HCT116 (cell line): ENCODE data around the gene HIGD2B. TPM values are rescaled to one million over a fixed set of nuclear protein-coding genes. Genes with fewer than 3 reads are reported as not detected.
"Not testable (repeated sequence)": the region's sequence is repeated elsewhere in the genome, so short reads cannot be mapped to it uniquely, and the experiment has no call there.

Experiments
- ATAC-seq: fragments of 200-7000 bp; cut with Tn5 transposase; 2 replicates; pipeline ENCODE4 v1.9.1; 2020; ENCODE audit warnings: mild to moderate bottlenecking, moderate library complexity
- BruUV-seq: library from RNA; stranded (reverse); fragments of 400-500 nt; replicated peaks from 2 replicates; lab custom pipeline; 2021; lab: Mats Ljungman, UMichigan
- CTCF ChIA-PET: fragments of 300-600 bp; sonication (Branson Sonifier 250); formaldehyde crosslinking; loops from one replicate; lab custom pipeline; 2021; ENCODE audit warnings: antibody characterized with exemption; lab: Charles Lee
- POLR2A ChIA-PET: fragments of 300-600, 350-600 bp; sonication (Branson Sonifier 250); formaldehyde crosslinking; loops from one replicate; lab custom pipeline; 2021; ENCODE audit warnings: antibody characterized with exemption; lab: Charles Lee
- RAD21 ChIA-PET, 2 experiments: fragments of 300-600 bp; sonication (Branson Sonifier 250); formaldehyde crosslinking; loops; one replicate each; lab custom pipeline; 2023; ENCODE audit warnings: low total read pairs in 2 of 2; ENCODE audit not compliant: uncharacterized antibody in 2 of 2, unreplicated experiment in 2 of 2, low non-redundant PET in 1 of 2; lab: Charles Lee
- DNase-seq: peaks from one replicate; pipeline ENCODE4 v3.0.0-alpha.2; 2010; ENCODE audit warnings: low read depth, low spot score
- H2AFZ ChIP-seq: fragments of 200-600 bp; shearing (Covaris generic), sonication (generic); 2 replicates; pipeline ENCODE4 v1.6.1; 2017; ENCODE audit warnings: low read depth, mixed run types, mixed read lengths, antibody characterized with exemption, low read length; ENCODE audit not compliant: poor library complexity, severe bottlenecking
- H3K27ac ChIP-seq: 2 replicates; pipeline ENCODE4 v1.5.1; 2012; ENCODE audit warnings: low read depth, low read length
- H3K27me3 ChIP-seq: fragments of 200-600 bp; sonication (generic); 2 replicates; pipeline ENCODE4 v1.6.1; 2016; ENCODE audit warnings: mixed run types, low read length, mixed read lengths; ENCODE audit not compliant: insufficient read depth
- H3K36me3 ChIP-seq, 2 experiments: fragments of 200-500 bp in 1 of 2; fragments of 200-600 bp in 1 of 2; sonication (Bioruptor generic) in 1 of 2; sonication (generic) in 1 of 2; 2 replicates each; pipeline versions ENCODE4 v1.5.1 to v1.6.1; 2014 to 2016; ENCODE audit warnings: low read length in 2 of 2, inconsistent platforms in 1 of 2, mixed read lengths in 1 of 2, mixed run types in 1 of 2; ENCODE audit not compliant: insufficient read depth in 2 of 2, control insufficient read depth in 1 of 2
- H3K4me1 ChIP-seq, 2 experiments: fragments of 200-600 bp in 1 of 2; sonication (generic) in 1 of 2; 2 replicates each; pipeline versions ENCODE4 v1.5.1 to v1.6.1; 2012 to 2017; ENCODE audit warnings: low read length in 2 of 2, inconsistent platforms in 1 of 2, mild to moderate bottlenecking in 1 of 2, mixed read lengths in 1 of 2, mixed run types in 1 of 2, moderate library complexity in 1 of 2; ENCODE audit not compliant: insufficient read depth in 2 of 2, control insufficient read depth in 1 of 2
- H3K4me2 ChIP-seq: fragments of 200-600 bp; sonication (generic); 2 replicates; pipeline ENCODE4 v1.6.1; 2017; ENCODE audit warnings: mixed run types, low read length, mixed read lengths
- H3K4me3 ChIP-seq, 2 experiments: fragments of 200-600 bp in 1 of 2; sonication (generic) in 1 of 2; replicated peaks in 1 of 2; 2 replicates each; pipeline ENCODE4 v1.5.1; 2011 to 2016; ENCODE audit warnings: low read length in 2 of 2, control low read depth in 1 of 2, low read depth in 1 of 2, mild to moderate bottlenecking in 1 of 2, mixed read lengths in 1 of 2, mixed run types in 1 of 2
- H3K79me2 ChIP-seq: fragments of 200-600 bp; sonication (generic); 2 replicates; pipeline ENCODE4 v1.6.1; 2017; ENCODE audit warnings: mild to moderate bottlenecking, mixed run types, low read length, moderate library complexity, mixed read lengths; ENCODE audit not compliant: insufficient read depth
- H3K9ac ChIP-seq: fragments of 200-600 bp; sonication (generic); 2 replicates; pipeline ENCODE4 v1.6.1; 2016; ENCODE audit warnings: low read length, mixed read lengths
- H3K9me2 ChIP-seq: fragments of 200-600 bp; sonication (generic), shearing (Covaris generic); 2 replicates; pipeline ENCODE4 v1.6.1; 2017; ENCODE audit warnings: mixed run types, mild to moderate bottlenecking, moderate library complexity; ENCODE audit not compliant: insufficient read depth
- H3K9me3 ChIP-seq, 2 experiments: fragments of 200-500 bp in 1 of 2; fragments of 200-600 bp in 1 of 2; sonication (Bioruptor generic) in 1 of 2; sonication (generic) in 1 of 2; 2 replicates each; pipeline ENCODE4 v1.6.1; 2014 to 2017; ENCODE audit warnings: low read length in 2 of 2, mixed read lengths in 2 of 2, inconsistent platforms in 1 of 2, low read depth in 1 of 2, mild to moderate bottlenecking in 1 of 2, mixed run types in 1 of 2, moderate library complexity in 1 of 2; ENCODE audit not compliant: control insufficient read depth in 1 of 2, insufficient read depth in 1 of 2
- H4K20me1 ChIP-seq: fragments of 200-600 bp; sonication (generic), shearing (Covaris generic); 2 replicates; pipeline ENCODE4 v1.6.1; 2017; ENCODE audit warnings: mixed run types, mild to moderate bottlenecking, moderate library complexity; ENCODE audit not compliant: insufficient read depth
- CEBPB ChIP-seq: IDR thresholded peaks from 2 replicates; pipeline ENCODE4 v1.6.1; 2012; ENCODE audit warnings: low read depth
- EGR1 ChIP-seq: IDR thresholded peaks from 2 replicates; pipeline ENCODE4 v1.6.1; 2012; ENCODE audit warnings: low read depth
- EZH2 ChIP-seq: fragments of 200-600 bp; sonication (generic); IDR thresholded peaks from 2 replicates; pipeline ENCODE4 v1.6.1; 2017; ENCODE audit warnings: antibody characterized with exemption, mixed run types
- EZH2phosphoT487 ChIP-seq: fragments of 200-600 bp; IDR thresholded peaks from 2 replicates; pipeline ENCODE4 v1.6.1; 2018; ENCODE audit warnings: antibody characterized with exemption, borderline replicate concordance
- FOSL1 ChIP-seq: IDR thresholded peaks from 2 replicates; pipeline ENCODE4 v1.6.1; 2012; ENCODE audit warnings: low read depth
- POLR2A ChIP-seq: IDR thresholded peaks from 2 replicates; pipeline ENCODE4 v1.7.0; 2011; ENCODE audit warnings: borderline replicate concordance; ENCODE audit not compliant: insufficient read depth, insufficient read length; ENCODE audit errors: extremely low read depth
- RAD21 ChIP-seq: IDR thresholded peaks from 2 replicates; pipeline ENCODE4 v1.6.1; 2012; ENCODE audit warnings: low read depth, mild to moderate bottlenecking
- SIN3A ChIP-seq: IDR thresholded peaks from 2 replicates; pipeline ENCODE4 v1.6.1; 2012; ENCODE audit warnings: low read depth
- SP1 ChIP-seq: IDR thresholded peaks from 2 replicates; pipeline ENCODE4 v1.6.1; 2012; ENCODE audit warnings: low read depth
- YY1 ChIP-seq: IDR thresholded peaks from 2 replicates; pipeline ENCODE4 v1.6.1; 2011; ENCODE audit warnings: low read length, low read depth, moderate library complexity, mild to moderate bottlenecking; ENCODE audit not compliant: insufficient replicate concordance; ENCODE audit errors: extremely low read depth
- ZFX ChIP-seq: fragments of 450-650 bp; IDR thresholded peaks from 2 replicates; pipeline ENCODE4 v1.6.1; 2017
- ZNF274 ChIP-seq: fragments of 200-500 bp; sonication (Bioruptor generic); IDR thresholded peaks from 2 replicates; pipeline ENCODE4 v1.6.1; 2014; ENCODE audit warnings: mild to moderate bottlenecking, low read depth, low read length, inconsistent platforms
- intact Hi-C: fragments of 100-400 bp; cut with micrococcal nuclease; formaldehyde crosslinking; loops from 2 replicates; pipeline ENCODE4 v1.10.0; 2022
- total RNA-seq: library from RNA; stranded (reverse); gene quantifications from one replicate; pipeline ENCODE4 v1.2.1, GENCODE V29; 2021; ENCODE audit not compliant: unreplicated experiment
- TF ChIP-seq, protein P1 (sequence below): IDR thresholded peaks from 2 replicates; pipeline ENCODE4 v1.6.1; 2012
- TF ChIP-seq, protein P2 (sequence below), 3 experiments: fragments of 200-600 bp in 1 of 3; sonication (generic) in 1 of 3; IDR thresholded peaks in 2 of 3; conservative IDR thresholded peaks in 1 of 3; 2 replicates each; pipeline ENCODE4 v1.5.1; 2012 to 2017; ENCODE audit warnings: low read depth in 2 of 3, low read length in 2 of 3, antibody characterized with exemption in 1 of 3, borderline replicate concordance in 1 of 3, control low read depth in 1 of 3, mild to moderate bottlenecking in 1 of 3, mixed read lengths in 1 of 3, mixed run types in 1 of 3, moderate library complexity in 1 of 3; ENCODE audit not compliant: insufficient read depth in 1 of 3

The HIGD2B gene
- total RNA-seq, 1 experiment from 2014 or later, result 0.27 TPM

DNA sequence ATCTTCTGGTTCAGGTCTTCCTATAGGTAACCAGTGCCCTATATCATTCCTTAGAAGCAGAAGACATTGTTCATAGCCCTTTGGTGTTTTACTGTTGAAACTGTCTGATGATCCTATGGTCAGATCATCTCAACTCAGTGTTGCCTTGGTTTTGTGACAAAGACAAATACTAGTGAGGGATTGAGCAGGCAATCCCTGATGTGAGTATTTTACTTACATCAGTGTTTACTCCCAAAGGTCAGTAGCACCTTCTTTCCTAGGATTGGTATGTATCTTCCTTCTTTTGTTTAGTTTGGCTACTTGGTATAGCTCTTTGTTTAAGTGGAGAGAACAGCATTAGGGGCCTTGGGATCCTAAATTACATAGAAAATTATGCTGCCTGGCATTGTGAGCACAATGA, 41.2 kb upstream of the HIGD2B start:
- no peak overlapping the region for H3K4me2 ChIP-seq
- H3K9me2 ChIP-seq, result no peaks in the 10 kb centered on the region
- no peaks in the 10 kb centered on the region for H4K20me1 ChIP-seq
- H3K4me3 ChIP-seq, result no peak overlapping the region
- no peak for ATAC-seq
- no TSS peak for BruUV-seq
- no peaks in the 10 kb centered on the region for H3K4me1 ChIP-seq
- no peak overlapping the region for H3K9ac ChIP-seq
- H3K36me3 ChIP-seq, result no peaks in the 10 kb centered on the region
- H3K27me3 ChIP-seq, result no peaks in the 10 kb centered on the region
- intact Hi-C loops, result loop anchor here (10.0 kb wide), 1 partner anchor 518 kb away; no protein-coding TSS in a partner anchor
- H3K9me3 ChIP-seq, result no peaks in the 10 kb centered on the region
- RAD21 ChIA-PET, result no interaction called here
- TF ChIP-seq EZH2phosphoT487, result no peak
- TF ChIP-seq, all 23 proteins: peak for 0
- H3K79me2 ChIP-seq, result no peaks in the 10 kb centered on the region
- ChIA-PET CTCF (no interaction called here), POLR2A (no interaction called here)
- no peak overlapping the region for H2AFZ ChIP-seq
- no peak for DNase-seq
- no peak overlapping the region for H3K27ac ChIP-seq

DNA sequence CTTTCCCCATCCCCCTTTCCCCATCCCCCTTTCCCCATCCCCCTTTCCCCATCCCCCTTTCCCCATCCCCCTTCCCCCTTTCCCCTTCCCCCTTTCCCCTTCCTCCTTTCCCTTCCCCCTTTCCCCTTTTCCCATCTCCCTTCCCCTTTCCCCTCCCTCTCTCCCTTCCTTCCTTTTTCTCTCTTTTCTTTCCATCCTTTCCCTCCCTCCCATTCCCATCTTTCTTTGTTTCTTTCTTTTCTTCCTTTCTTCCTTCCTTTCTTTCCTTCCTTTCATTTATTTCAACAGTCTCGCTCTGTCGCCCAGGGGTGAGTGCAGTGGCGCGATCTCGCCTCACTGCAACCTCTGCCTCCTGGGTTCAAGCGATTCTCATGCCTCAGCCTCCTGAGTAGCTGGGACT, 39.9 kb upstream of the HIGD2B start:
- H3K27ac ChIP-seq, ATAC-seq, H3K4me2 ChIP-seq, CTCF ChIA-PET, H3K4me3 ChIP-seq, BruUV-seq, DNase-seq, H4K20me1 ChIP-seq, H2AFZ ChIP-seq, H3K9me2 ChIP-seq, H3K27me3 ChIP-seq, H3K79me2 ChIP-seq, POLR2A ChIA-PET, H3K9me3 ChIP-seq, H3K4me1 ChIP-seq, RAD21 ChIA-PET, H3K9ac ChIP-seq, H3K36me3 ChIP-seq: not testable (repeated sequence)
- intact Hi-C loops, result loop anchor here (10.0 kb wide), 1 partner anchor 519 kb away; no protein-coding TSS in a partner anchor

DNA sequence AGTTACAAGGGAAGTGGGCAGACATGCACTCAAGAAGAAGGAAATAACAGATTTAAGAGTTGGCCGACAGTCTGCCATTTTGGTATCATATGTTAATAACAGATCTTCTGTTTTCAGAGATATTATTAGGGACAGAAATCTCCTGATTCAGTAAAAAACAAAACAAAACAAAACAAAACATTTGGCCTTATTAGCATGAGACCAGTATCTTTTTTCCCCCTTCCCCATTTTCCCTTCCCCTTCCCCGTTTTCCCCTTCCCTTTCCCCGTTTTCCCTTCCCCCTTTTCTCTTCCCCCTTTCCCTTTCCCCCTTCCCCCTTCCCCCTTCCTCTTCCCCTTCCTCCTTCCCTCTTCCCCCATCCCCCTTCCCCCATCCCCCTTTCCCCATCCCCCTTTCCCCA, 39.5 kb upstream of the HIGD2B start:
- no TSS peak for BruUV-seq
- H3K4me2 ChIP-seq, result no peak overlapping the region
- no peaks in the 10 kb centered on the region for H3K27me3 ChIP-seq
- H3K9ac ChIP-seq, result no peak overlapping the region
- no peak overlapping the region for H3K27ac ChIP-seq
- no peaks in the 10 kb centered on the region for H4K20me1 ChIP-seq
- H3K9me2 ChIP-seq, result no peaks in the 10 kb centered on the region
- ChIA-PET POLR2A (no interaction called here), CTCF (interaction anchor here (1.3 kb wide), 1 partner anchor 126 kb away, joined by 4 read pairs; no protein-coding TSS in a partner anchor), RAD21 (no interaction called here)
- intact Hi-C loops, result loop anchor here (10.0 kb wide), 1 partner anchor 519 kb away; no protein-coding TSS in a partner anchor
- H3K4me3 ChIP-seq, result no peak overlapping the region
- no peaks in the 10 kb centered on the region for H3K4me1 ChIP-seq
- no peak overlapping the region for H2AFZ ChIP-seq
- H3K36me3 ChIP-seq, result no peaks in the 10 kb centered on the region
- no peaks in the 10 kb centered on the region for H3K79me2 ChIP-seq
- H3K9me3 ChIP-seq, result no peaks in the 10 kb centered on the region
- ATAC-seq (no peak), DNase-seq (no peak)
- TF ChIP-seq EZH2 (no peak), CEBPB (no peak), RAD21 (no peak), EGR1 (no peak), ZFX (no peak), ZNF274 (no peak), FOSL1 (no peak), YY1 (no peak), SP1 (no peak), POLR2A (no peak), EZH2phosphoT487 (no peak), SIN3A (no peak)
- TF ChIP-seq, protein P1, sequence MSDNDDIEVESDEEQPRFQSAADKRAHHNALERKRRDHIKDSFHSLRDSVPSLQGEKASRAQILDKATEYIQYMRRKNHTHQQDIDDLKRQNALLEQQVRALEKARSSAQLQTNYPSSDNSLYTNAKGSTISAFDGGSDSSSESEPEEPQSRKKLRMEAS, result no peak
- TF ChIP-seq, protein P2, sequence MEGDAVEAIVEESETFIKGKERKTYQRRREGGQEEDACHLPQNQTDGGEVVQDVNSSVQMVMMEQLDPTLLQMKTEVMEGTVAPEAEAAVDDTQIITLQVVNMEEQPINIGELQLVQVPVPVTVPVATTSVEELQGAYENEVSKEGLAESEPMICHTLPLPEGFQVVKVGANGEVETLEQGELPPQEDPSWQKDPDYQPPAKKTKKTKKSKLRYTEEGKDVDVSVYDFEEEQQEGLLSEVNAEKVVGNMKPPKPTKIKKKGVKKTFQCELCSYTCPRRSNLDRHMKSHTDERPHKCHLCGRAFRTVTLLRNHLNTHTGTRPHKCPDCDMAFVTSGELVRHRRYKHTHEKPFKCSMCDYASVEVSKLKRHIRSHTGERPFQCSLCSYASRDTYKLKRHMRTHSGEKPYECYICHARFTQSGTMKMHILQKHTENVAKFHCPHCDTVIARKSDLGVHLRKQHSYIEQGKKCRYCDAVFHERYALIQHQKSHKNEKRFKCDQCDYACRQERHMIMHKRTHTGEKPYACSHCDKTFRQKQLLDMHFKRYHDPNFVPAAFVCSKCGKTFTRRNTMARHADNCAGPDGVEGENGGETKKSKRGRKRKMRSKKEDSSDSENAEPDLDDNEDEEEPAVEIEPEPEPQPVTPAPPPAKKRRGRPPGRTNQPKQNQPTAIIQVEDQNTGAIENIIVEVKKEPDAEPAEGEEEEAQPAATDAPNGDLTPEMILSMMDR (IDR thresholded peaks at IDR 0.05 in 2 of 3, conservative IDR thresholded peaks at IDR 0.05 in 1 of 3; ENCODE audit: borderline replicate concordance in 1 of 3, insufficient read depth in 1 of 3, low read depth in 2 of 3, low read length in 2 of 3), result no peak
